ENCODE results near the gene ZDHHC12. TPM values are rescaled to one million over a fixed set of nuclear protein-coding genes. Genes with fewer than 3 reads are reported as not detected.

The ZDHHC12 gene
- total and polyA plus RNA-seq, 9 donors = 0.30 to 27.1 (median 7.0) TPM

- H3K4me1 ChIP-seq (ENCODE audit: insufficient read depth) = no peaks in the 10 kb centered on the region
- no peaks in the 10 kb centered on the region for H3K36me3 ChIP-seq
- no peaks in the 10 kb centered on the region for H3K27me3 ChIP-seq
- peak in 2 of 5 donors; percentile 8 to 30 for DNase-seq
- no peak overlapping the region for H3K4me3 ChIP-seq
- intact Hi-C loops (cut with DNase I) = no loop called here
- no peak for TF ChIP-seq CTCF (IDR thresholded peaks at IDR 0.05)
- TF ChIP-seq EP300 (IDR thresholded peaks at IDR 0.05) = no peak
- TF ChIP-seq POLR2A (IDR thresholded peaks at IDR 0.05) = no peak
- 85 to 92% (median 89%) methylated on average over 11 to 13 of the region's 13 CpGs for WGBS, 3 donors
- H3K9me3 ChIP-seq = no peaks in the 10 kb centered on the region
- H3K27ac ChIP-seq = no peak overlapping the region
Measured at GRCh38 chr9:128713411-128713780, 10.5 kb downstream of the ZDHHC12 start.

DNA sequence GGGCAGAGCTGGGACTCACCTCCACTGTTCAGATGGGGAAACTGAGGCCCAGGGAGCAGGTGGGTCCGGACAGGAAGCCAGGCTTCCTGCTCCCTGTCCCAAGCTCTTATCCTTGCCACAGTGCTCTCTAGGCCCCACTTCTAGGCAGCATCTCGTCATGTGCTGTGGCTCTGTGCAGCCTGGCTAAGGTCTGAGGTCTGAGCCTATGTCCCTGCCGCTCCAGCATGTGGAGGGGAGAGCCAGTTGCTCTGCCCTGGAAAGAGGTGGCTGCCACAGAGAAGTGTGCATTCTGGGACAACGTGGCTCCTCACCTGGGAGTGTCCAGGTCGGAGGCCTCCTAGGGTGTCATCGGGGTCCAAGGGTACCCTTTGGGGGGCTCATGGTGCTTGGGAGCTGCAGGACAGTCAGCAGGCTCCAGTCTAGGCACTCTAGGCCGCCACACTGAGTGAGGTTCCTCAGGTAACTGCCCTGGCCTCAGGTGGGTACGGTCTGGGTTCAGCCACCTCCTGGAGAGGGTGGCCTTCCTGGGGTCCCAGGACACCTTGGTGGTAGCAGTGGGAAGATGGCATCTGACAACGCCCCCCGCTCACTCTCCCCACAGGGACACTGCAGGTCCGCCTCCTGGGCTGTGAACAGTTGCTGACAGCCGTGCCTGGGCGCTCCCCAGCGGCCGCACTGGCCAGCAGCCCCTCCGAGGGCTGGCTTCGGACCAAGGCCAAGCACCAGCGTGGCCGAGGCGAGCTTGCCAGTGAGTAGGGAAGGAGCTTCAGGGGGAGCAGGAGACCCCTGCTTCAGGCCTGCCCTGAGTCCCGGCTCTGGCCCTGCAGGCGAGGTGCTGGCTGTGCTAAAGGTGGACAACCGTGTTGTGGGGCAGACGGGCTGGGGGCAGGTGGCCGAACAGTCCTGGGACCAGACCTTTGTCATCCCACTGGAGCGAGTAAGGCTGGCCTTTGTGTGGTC, 11.2 kb downstream of the ZDHHC12 start:
- intact Hi-C loops (cut with DNase I) = no loop called here

DNA sequence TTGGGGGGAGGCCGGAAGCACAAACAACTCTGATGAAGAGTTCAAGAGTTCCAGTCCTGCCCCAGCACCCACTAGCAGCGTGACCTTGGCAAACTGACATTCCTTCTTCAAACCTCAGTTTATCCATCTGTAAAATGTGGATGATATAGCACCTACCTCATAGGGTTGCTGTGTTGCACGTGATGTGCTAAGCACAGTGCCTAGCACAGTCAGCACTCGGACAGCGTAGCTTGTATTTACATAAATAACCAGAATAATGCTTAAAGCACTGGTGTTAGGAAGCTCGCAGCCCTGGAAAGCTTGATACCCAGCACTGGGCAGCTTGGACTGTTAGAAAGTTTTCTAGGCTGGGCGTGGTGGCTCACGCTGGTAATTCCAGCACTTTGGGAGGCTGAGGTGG, 16.5 kb downstream of the ZDHHC12 start:
- TF ChIP-seq EP300 (IDR thresholded peaks at IDR 0.05) (no peak), CTCF (IDR thresholded peaks at IDR 0.05) (no peak), POLR2A (IDR thresholded peaks at IDR 0.05) (no peak)
- intact Hi-C loops (cut with DNase I) = no loop called here
- Histone ChIP-seq H3K4me1 (ENCODE audit: insufficient read depth) (no peaks in the 10 kb centered on the region), H3K27ac (no peak overlapping the region), H3K4me3 (no peak overlapping the region), H3K9me3 (no peaks in the 10 kb centered on the region), H3K36me3 (no peaks in the 10 kb centered on the region), H3K27me3 (no peaks in the 10 kb centered on the region)
- DNase-seq = peak in 1 of 5 donors; percentile 4
- WGBS, 3 donors = 92 to 95% (median 95%) methylated on average over 8 of the region's 8 CpGs

More for the DNA sequence above, 11.2 kb downstream of the ZDHHC12 start:
- no peaks in the 10 kb centered on the region for H3K9me3 ChIP-seq
- H3K36me3 ChIP-seq = no peaks in the 10 kb centered on the region
- H3K27ac ChIP-seq = no peak overlapping the region
- WGBS, 3 donors = 88 to 92% (median 89%) methylated on average over 23 to 26 of the region's 26 CpGs
- H3K4me3 ChIP-seq = no peak overlapping the region
- H3K4me1 ChIP-seq (ENCODE audit: insufficient read depth) = no peaks in the 10 kb centered on the region
- peak in 2 of 5 donors; percentile 10 to 21 for DNase-seq
- H3K27me3 ChIP-seq = no peaks in the 10 kb centered on the region
- no peak for TF ChIP-seq POLR2A (IDR thresholded peaks at IDR 0.05)
- TF ChIP-seq CTCF (IDR thresholded peaks at IDR 0.05) = no peak
- TF ChIP-seq EP300 (IDR thresholded peaks at IDR 0.05) = no peak

GRCh38 chr9:128706671-128707381, 17.1 kb downstream of the ZDHHC12 start:
- TF ChIP-seq CTCF (IDR thresholded peaks at IDR 0.05) (no peak), POLR2A (IDR thresholded peaks at IDR 0.05) (no peak), EP300 (IDR thresholded peaks at IDR 0.05) (no peak)
- Histone ChIP-seq H3K4me1 (ENCODE audit: insufficient read depth) (peaks cover 1% of the 10 kb centered on the region), H3K9me3 (no peaks in the 10 kb centered on the region), H3K4me3 (no peak overlapping the region), H3K27me3 (no peaks in the 10 kb centered on the region), H3K36me3 (no peaks in the 10 kb centered on the region), H3K27ac (no peak overlapping the region)
- DNase-seq = peak in 2 of 5 donors; percentile 16 to 35
- WGBS, 3 donors = 80 to 85% (median 80%) methylated on average over 23 of the region's 23 CpGs
- intact Hi-C loops (cut with DNase I) = no loop called here

Data from ovary (tissue), 9 donors.